T-helper 17 cell (primary cell): Measurements from ENCODE around the gene GPR148. TPM values are rescaled to one million over a fixed set of nuclear protein-coding genes. Genes with fewer than 3 reads are reported as not detected.

Experiments
- ATAC-seq: fragments of 150-1000 bp; cut with Tn5 transposase; 2 replicates; pipeline ENCODE4 v1.10.0; 2021; ENCODE audit warnings: mild to moderate bottlenecking, moderate library complexity
- DNase-seq, 3 donors: peaks; one replicate each; pipeline versions ENCODE4 v3.0.0 to v3.0.0-alpha.2; 2020 to 2021
- H3K9me3 ChIP-seq: one replicate; pipeline ENCODE4 v1.7.0; 2013; ENCODE audit warnings: low read length, mild to moderate bottlenecking; ENCODE audit not compliant: control insufficient read depth, poor library complexity, severe bottlenecking
- H3K27ac Mint-ChIP-seq: one replicate; pipeline ENCODE4 v1.8.0; 2022; ENCODE audit warnings: mild to moderate bottlenecking, moderate library complexity, mixed read lengths
- H3K27me3 Mint-ChIP-seq: one replicate; pipeline ENCODE4 v1.8.0; 2022; ENCODE audit warnings: mixed read lengths
- H3K36me3 Mint-ChIP-seq: one replicate; pipeline ENCODE4 v1.8.0; 2022; ENCODE audit warnings: low read depth, mixed read lengths
- H3K4me1 Mint-ChIP-seq: one replicate; pipeline ENCODE4 v1.8.0; 2022; ENCODE audit warnings: mild to moderate bottlenecking, mixed read lengths
- H3K4me3 Mint-ChIP-seq: one replicate; pipeline ENCODE4 v1.8.0; 2022; ENCODE audit warnings: mild to moderate bottlenecking, moderate library complexity, mixed read lengths
- total RNA-seq, 4 donors: library from RNA in 2 of 4; stranded (reverse) in 2 of 4; gene quantifications; one replicate each; pipeline ENCODE4 v1.2.3 and lab custom pipeline; 2022 to 2026

The GPR148 gene
- total RNA-seq, 2 donors from 2014 or later = not detected

GRCh38 chr2:130756874-130757668 lies 28.2 kb downstream of the GPR148 start:
- no peaks in the 10 kb centered on the region for H3K9me3 ChIP-seq
- Mint-ChIP-seq H3K27me3 (peaks cover 67% of the 10 kb centered on the region), H3K4me1 (peaks cover 6% of the 10 kb centered on the region), H3K27ac (no peak overlapping the region), H3K36me3 (peaks cover 2% of the 10 kb centered on the region), H3K4me3 (peak overlapping the region; percentile 56)
- no peak for DNase-seq
- no peak for ATAC-seq

GRCh38 chr2:130759906-130760753 lies 31.3 kb downstream of the GPR148 start:
- peaks cover 51% of the 10 kb centered on the region for H3K27me3 Mint-ChIP-seq
- H3K36me3 Mint-ChIP-seq = peaks cover 2% of the 10 kb centered on the region
- peaks cover 6% of the 10 kb centered on the region for H3K4me1 Mint-ChIP-seq
- DNase-seq (no peak), ATAC-seq (no peak)
- H3K4me3 Mint-ChIP-seq = no peak overlapping the region
- H3K27ac Mint-ChIP-seq = no peak overlapping the region
- no peaks in the 10 kb centered on the region for H3K9me3 ChIP-seq

GRCh38 chr2:130760754-130761751 lies 32.2 kb downstream of the GPR148 start:
- no peaks in the 10 kb centered on the region for H3K36me3 Mint-ChIP-seq
- no peak for DNase-seq
- H3K9me3 ChIP-seq = no peaks in the 10 kb centered on the region
- no peak for ATAC-seq
- H3K4me1 Mint-ChIP-seq = peaks cover 6% of the 10 kb centered on the region
- H3K27ac Mint-ChIP-seq = no peak overlapping the region
- peaks cover 45% of the 10 kb centered on the region for H3K27me3 Mint-ChIP-seq
- no peak overlapping the region for H3K4me3 Mint-ChIP-seq

GRCh38 chr2:130762031-130762909 lies 33.4 kb downstream of the GPR148 start:
- Mint-ChIP-seq H3K27ac (no peak overlapping the region), H3K4me3 (no peak overlapping the region), H3K4me1 (peaks cover 3% of the 10 kb centered on the region), H3K27me3 (peaks cover 45% of the 10 kb centered on the region), H3K36me3 (no peaks in the 10 kb centered on the region)
- no peaks in the 10 kb centered on the region for H3K9me3 ChIP-seq
- DNase-seq = no peak
- no peak for ATAC-seq

GRCh38 chr2:130762910-130763385 lies 34.1 kb downstream of the GPR148 start:
- no peak for ATAC-seq
- H3K27me3 Mint-ChIP-seq = peaks cover 45% of the 10 kb centered on the region

GRCh38 chr2:130763405-130763804 lies 34.5 kb downstream of the GPR148 start:
- no peaks in the 10 kb centered on the region for H3K36me3 Mint-ChIP-seq
- H3K4me3 Mint-ChIP-seq = no peak overlapping the region
- H3K9me3 ChIP-seq = no peaks in the 10 kb centered on the region
- DNase-seq (no peak), ATAC-seq (no peak)
- peaks cover 45% of the 10 kb centered on the region for H3K27me3 Mint-ChIP-seq
- no peak overlapping the region for H3K27ac Mint-ChIP-seq
- peaks cover 3% of the 10 kb centered on the region for H3K4me1 Mint-ChIP-seq

More at GRCh38 chr2:130762910-130763385, 34.1 kb downstream of the GPR148 start:
- no peak overlapping the region for H3K4me3 Mint-ChIP-seq
- DNase-seq = no peak
- H3K27ac Mint-ChIP-seq = no peak overlapping the region
- no peaks in the 10 kb centered on the region for H3K36me3 Mint-ChIP-seq
- no peaks in the 10 kb centered on the region for H3K9me3 ChIP-seq
- H3K4me1 Mint-ChIP-seq = peaks cover 3% of the 10 kb centered on the region

GRCh38 chr2:130764035-130764820 lies 35.4 kb downstream of the GPR148 start:
- Mint-ChIP-seq H3K36me3 (no peaks in the 10 kb centered on the region), H3K27me3 (peaks cover 46% of the 10 kb centered on the region), H3K27ac (no peak overlapping the region), H3K4me3 (no peak overlapping the region), H3K4me1 (peaks cover 3% of the 10 kb centered on the region)
- H3K9me3 ChIP-seq = no peaks in the 10 kb centered on the region
- ATAC-seq (no peak), DNase-seq (no peak)

GRCh38 chr2:130764821-130765115 lies 35.9 kb downstream of the GPR148 start:
- no peak for DNase-seq
- H3K9me3 ChIP-seq = no peaks in the 10 kb centered on the region
- no peaks in the 10 kb centered on the region for H3K36me3 Mint-ChIP-seq
- no peak overlapping the region for H3K27ac Mint-ChIP-seq
- peaks cover 51% of the 10 kb centered on the region for H3K27me3 Mint-ChIP-seq
- ATAC-seq = no peak
- H3K4me3 Mint-ChIP-seq = no peak overlapping the region
- H3K4me1 Mint-ChIP-seq = peaks cover 3% of the 10 kb centered on the region

GRCh38 chr2:130765464-130765863 lies 36.6 kb downstream of the GPR148 start:
- no peaks in the 10 kb centered on the region for H3K9me3 ChIP-seq
- Mint-ChIP-seq H3K4me1 (peaks cover 3% of the 10 kb centered on the region), H3K4me3 (no peak overlapping the region), H3K27me3 (peaks cover 56% of the 10 kb centered on the region), H3K36me3 (no peaks in the 10 kb centered on the region), H3K27ac (no peak overlapping the region)
- no peak for DNase-seq
- ATAC-seq = no peak

- H3K4me1 Mint-ChIP-seq = peaks cover 3% of the 10 kb centered on the region
- no peaks in the 10 kb centered on the region for H3K36me3 Mint-ChIP-seq
- DNase-seq (no peak), ATAC-seq (no peak)
- no peak overlapping the region for H3K4me3 Mint-ChIP-seq
- H3K27me3 Mint-ChIP-seq = peaks cover 53% of the 10 kb centered on the region
- H3K9me3 ChIP-seq = no peaks in the 10 kb centered on the region
- H3K27ac Mint-ChIP-seq = no peak overlapping the region
Observed at GRCh38 chr2:130766037-130766436, 37.2 kb downstream of the GPR148 start.

GRCh38 chr2:130766711-130767407 lies 38.0 kb downstream of the GPR148 start:
- Mint-ChIP-seq H3K27ac (no peak overlapping the region), H3K4me1 (no peaks in the 10 kb centered on the region), H3K36me3 (no peaks in the 10 kb centered on the region), H3K27me3 (peaks cover 44% of the 10 kb centered on the region), H3K4me3 (no peak overlapping the region)
- DNase-seq (no peak), ATAC-seq (no peak)
- H3K9me3 ChIP-seq = no peaks in the 10 kb centered on the region
